HCT116 (cell line): ENCODE results near the gene RELCH. TPM values are rescaled to one million over a fixed set of nuclear protein-coding genes. Genes with fewer than 3 reads are reported as not detected.

Experiments used
- ATAC-seq: fragments of 200-7000 bp; cut with Tn5 transposase; 2 replicates; pipeline ENCODE4 v1.9.1; 2020; ENCODE audit warnings: mild to moderate bottlenecking, moderate library complexity
- BruUV-seq: library from RNA; stranded (reverse); fragments of 400-500 nt; replicated peaks from 2 replicates; lab custom pipeline; 2021; lab: Mats Ljungman, UMichigan
- CTCF ChIA-PET: fragments of 300-600 bp; sonication (Branson Sonifier 250); formaldehyde crosslinking; loops from one replicate; lab custom pipeline; 2021; ENCODE audit warnings: antibody characterized with exemption; lab: Charles Lee
- POLR2A ChIA-PET: fragments of 300-600, 350-600 bp; sonication (Branson Sonifier 250); formaldehyde crosslinking; loops from one replicate; lab custom pipeline; 2021; ENCODE audit warnings: antibody characterized with exemption; lab: Charles Lee
- RAD21 ChIA-PET, 2 experiments: fragments of 300-600 bp; sonication (Branson Sonifier 250); formaldehyde crosslinking; loops; one replicate each; lab custom pipeline; 2023; ENCODE audit warnings: low total read pairs in 2 of 2; ENCODE audit not compliant: uncharacterized antibody in 2 of 2, unreplicated experiment in 2 of 2, low non-redundant PET in 1 of 2; lab: Charles Lee
- DNase-seq: peaks from one replicate; pipeline ENCODE4 v3.0.0-alpha.2; 2010; ENCODE audit warnings: low read depth, low spot score
- H2AFZ ChIP-seq: fragments of 200-600 bp; shearing (Covaris generic), sonication (generic); 2 replicates; pipeline ENCODE4 v1.6.1; 2017; ENCODE audit warnings: low read depth, mixed run types, mixed read lengths, antibody characterized with exemption, low read length; ENCODE audit not compliant: poor library complexity, severe bottlenecking
- H3K27ac ChIP-seq: 2 replicates; pipeline ENCODE4 v1.5.1; 2012; ENCODE audit warnings: low read depth, low read length
- H3K27me3 ChIP-seq: fragments of 200-600 bp; sonication (generic); 2 replicates; pipeline ENCODE4 v1.6.1; 2016; ENCODE audit warnings: mixed run types, low read length, mixed read lengths; ENCODE audit not compliant: insufficient read depth
- H3K36me3 ChIP-seq, 2 experiments: fragments of 200-500 bp in 1 of 2; fragments of 200-600 bp in 1 of 2; sonication (Bioruptor generic) in 1 of 2; sonication (generic) in 1 of 2; 2 replicates each; pipeline versions ENCODE4 v1.5.1 to v1.6.1; 2014 to 2016; ENCODE audit warnings: low read length in 2 of 2, inconsistent platforms in 1 of 2, mixed read lengths in 1 of 2, mixed run types in 1 of 2; ENCODE audit not compliant: insufficient read depth in 2 of 2, control insufficient read depth in 1 of 2
- H3K4me1 ChIP-seq, 2 experiments: fragments of 200-600 bp in 1 of 2; sonication (generic) in 1 of 2; 2 replicates each; pipeline versions ENCODE4 v1.5.1 to v1.6.1; 2012 to 2017; ENCODE audit warnings: low read length in 2 of 2, inconsistent platforms in 1 of 2, mild to moderate bottlenecking in 1 of 2, mixed read lengths in 1 of 2, mixed run types in 1 of 2, moderate library complexity in 1 of 2; ENCODE audit not compliant: insufficient read depth in 2 of 2, control insufficient read depth in 1 of 2
- H3K4me2 ChIP-seq: fragments of 200-600 bp; sonication (generic); 2 replicates; pipeline ENCODE4 v1.6.1; 2017; ENCODE audit warnings: mixed run types, low read length, mixed read lengths
- H3K4me3 ChIP-seq, 2 experiments: fragments of 200-600 bp in 1 of 2; sonication (generic) in 1 of 2; replicated peaks in 1 of 2; 2 replicates each; pipeline ENCODE4 v1.5.1; 2011 to 2016; ENCODE audit warnings: low read length in 2 of 2, control low read depth in 1 of 2, low read depth in 1 of 2, mild to moderate bottlenecking in 1 of 2, mixed read lengths in 1 of 2, mixed run types in 1 of 2
- H3K79me2 ChIP-seq: fragments of 200-600 bp; sonication (generic); 2 replicates; pipeline ENCODE4 v1.6.1; 2017; ENCODE audit warnings: mild to moderate bottlenecking, mixed run types, low read length, moderate library complexity, mixed read lengths; ENCODE audit not compliant: insufficient read depth
- H3K9ac ChIP-seq: fragments of 200-600 bp; sonication (generic); 2 replicates; pipeline ENCODE4 v1.6.1; 2016; ENCODE audit warnings: low read length, mixed read lengths
- H3K9me2 ChIP-seq: fragments of 200-600 bp; sonication (generic), shearing (Covaris generic); 2 replicates; pipeline ENCODE4 v1.6.1; 2017; ENCODE audit warnings: mixed run types, mild to moderate bottlenecking, moderate library complexity; ENCODE audit not compliant: insufficient read depth
- H3K9me3 ChIP-seq, 2 experiments: fragments of 200-500 bp in 1 of 2; fragments of 200-600 bp in 1 of 2; sonication (Bioruptor generic) in 1 of 2; sonication (generic) in 1 of 2; 2 replicates each; pipeline ENCODE4 v1.6.1; 2014 to 2017; ENCODE audit warnings: low read length in 2 of 2, mixed read lengths in 2 of 2, inconsistent platforms in 1 of 2, low read depth in 1 of 2, mild to moderate bottlenecking in 1 of 2, mixed run types in 1 of 2, moderate library complexity in 1 of 2; ENCODE audit not compliant: control insufficient read depth in 1 of 2, insufficient read depth in 1 of 2
- H4K20me1 ChIP-seq: fragments of 200-600 bp; sonication (generic), shearing (Covaris generic); 2 replicates; pipeline ENCODE4 v1.6.1; 2017; ENCODE audit warnings: mixed run types, mild to moderate bottlenecking, moderate library complexity; ENCODE audit not compliant: insufficient read depth
- CBX3 ChIP-seq: IDR thresholded peaks from 2 replicates; pipeline ENCODE4 v1.6.1; 2012; ENCODE audit warnings: low read depth
- CEBPB ChIP-seq: IDR thresholded peaks from 2 replicates; pipeline ENCODE4 v1.6.1; 2012; ENCODE audit warnings: low read depth
- CTCF ChIP-seq, 3 experiments: fragments of 200-600 bp in 1 of 3; sonication (generic) in 1 of 3; IDR thresholded peaks in 2 of 3; conservative IDR thresholded peaks in 1 of 3; 2 replicates each; pipeline ENCODE4 v1.5.1; 2012 to 2017; ENCODE audit warnings: low read depth in 2 of 3, low read length in 2 of 3, antibody characterized with exemption in 1 of 3, borderline replicate concordance in 1 of 3, control low read depth in 1 of 3, mild to moderate bottlenecking in 1 of 3, mixed read lengths in 1 of 3, mixed run types in 1 of 3, moderate library complexity in 1 of 3; ENCODE audit not compliant: insufficient read depth in 1 of 3
- EGR1 ChIP-seq: IDR thresholded peaks from 2 replicates; pipeline ENCODE4 v1.6.1; 2012; ENCODE audit warnings: low read depth
- EZH2 ChIP-seq: fragments of 200-600 bp; sonication (generic); IDR thresholded peaks from 2 replicates; pipeline ENCODE4 v1.6.1; 2017; ENCODE audit warnings: antibody characterized with exemption, mixed run types
- EZH2phosphoT487 ChIP-seq: fragments of 200-600 bp; IDR thresholded peaks from 2 replicates; pipeline ENCODE4 v1.6.1; 2018; ENCODE audit warnings: antibody characterized with exemption, borderline replicate concordance
- FOSL1 ChIP-seq: IDR thresholded peaks from 2 replicates; pipeline ENCODE4 v1.6.1; 2012; ENCODE audit warnings: low read depth
- MAX ChIP-seq: IDR thresholded peaks from 2 replicates; pipeline ENCODE4 v1.6.1; 2012
- POLR2A ChIP-seq: IDR thresholded peaks from 2 replicates; pipeline ENCODE4 v1.7.0; 2011; ENCODE audit warnings: borderline replicate concordance; ENCODE audit not compliant: insufficient read depth, insufficient read length; ENCODE audit errors: extremely low read depth
- POLR2AphosphoS5 ChIP-seq: IDR thresholded peaks from 2 replicates; pipeline ENCODE4 v1.6.1; 2011; ENCODE audit warnings: mild to moderate bottlenecking, low read depth, low read length, moderate library complexity
- RAD21 ChIP-seq: IDR thresholded peaks from 2 replicates; pipeline ENCODE4 v1.6.1; 2012; ENCODE audit warnings: low read depth, mild to moderate bottlenecking
- SIN3A ChIP-seq: IDR thresholded peaks from 2 replicates; pipeline ENCODE4 v1.6.1; 2012; ENCODE audit warnings: low read depth
- SRF ChIP-seq: IDR thresholded peaks from 2 replicates; pipeline ENCODE4 v1.6.1; 2012; ENCODE audit warnings: low read depth
- TCF7L2 ChIP-seq: IDR thresholded peaks from 2 replicates; pipeline ENCODE4 v1.7.0; 2011; ENCODE audit warnings: borderline replicate concordance, inconsistent platforms; ENCODE audit not compliant: insufficient read depth, insufficient read length; ENCODE audit errors: extremely low read depth
- ZFX ChIP-seq: fragments of 450-650 bp; IDR thresholded peaks from 2 replicates; pipeline ENCODE4 v1.6.1; 2017
- ZNF274 ChIP-seq: fragments of 200-500 bp; sonication (Bioruptor generic); IDR thresholded peaks from 2 replicates; pipeline ENCODE4 v1.6.1; 2014; ENCODE audit warnings: mild to moderate bottlenecking, low read depth, low read length, inconsistent platforms
- intact Hi-C: fragments of 100-400 bp; cut with micrococcal nuclease; formaldehyde crosslinking; loops from 2 replicates; pipeline ENCODE4 v1.10.0; 2022
- total RNA-seq: library from RNA; stranded (reverse); gene quantifications from one replicate; pipeline ENCODE4 v1.2.1, GENCODE V29; 2021; ENCODE audit not compliant: unreplicated experiment
- TF ChIP-seq, protein P1 (sequence below): IDR thresholded peaks from 2 replicates; pipeline ENCODE4 v1.6.1; 2012; ENCODE audit warnings: low read depth

The RELCH gene
- total RNA-seq, 1 experiment from 2014 or later = 17.4 TPM

GRCh38 chr18:62245699-62246098, 58.6 kb downstream of the RELCH start:
- ChIA-PET CTCF (interaction anchor here (1.2 to 1.6 kb wide), 3 partner anchors 16 to 59 kb away, joined by 3 to 4 read pairs (median 3); partner anchors contain the start of genes PIGN and RELCH), POLR2A (no interaction called here), RAD21 (no interaction called here)
- no peak overlapping the region for H3K9ac ChIP-seq
- no peak overlapping the region for H3K27ac ChIP-seq
- no peaks in the 10 kb centered on the region for H3K27me3 ChIP-seq
- BruUV-seq = no TSS peak
- DNase-seq (no peak), ATAC-seq (no peak)
- no peak overlapping the region for H3K4me2 ChIP-seq
- no peak overlapping the region for H2AFZ ChIP-seq
- intact Hi-C loops = no loop called here
- no peak overlapping the region for H3K4me3 ChIP-seq
- peaks cover 0 to 5% of the 10 kb centered on the region in 2 experiments; a peak in 1 of 4 replicates for H3K36me3 ChIP-seq
- peak in 2 of 3 experiments; percentile 33 to 42; a peak in 3 of 6 replicates for TF ChIP-seq CTCF (IDR thresholded peaks at IDR 0.05 in 2 of 3, conservative IDR thresholded peaks at IDR 0.05 in 1 of 3; ENCODE audit: borderline replicate concordance in 1 of 3, insufficient read depth in 1 of 3, low read depth in 2 of 3, low read length in 2 of 3)
- no peak for TF ChIP-seq EZH2phosphoT487
- 0 out of 2 replicates have a peak, but pooled peaks cover 4% of the 10 kb centered on the region for H4K20me1 ChIP-seq
- no peaks in the 10 kb centered on the region for H3K9me3 ChIP-seq
- H3K9me2 ChIP-seq = no peaks in the 10 kb centered on the region
- H3K79me2 ChIP-seq = no peaks in the 10 kb centered on the region
- H3K4me1 ChIP-seq = no peaks in the 10 kb centered on the region

GRCh38 chr18:62248313-62248712, 61.3 kb downstream of the RELCH start:
- no peak for ATAC-seq
- CTCF ChIA-PET = interaction anchor here (1.0 to 2.8 kb wide), 4 partner anchors 10 to 62 kb away, joined by 3 to 19 read pairs (median 6); partner anchors contain the start of genes PIGN and RELCH
- intact Hi-C loops = no loop called here
- TF ChIP-seq POLR2A (no peak), FOSL1 (no peak), SIN3A (no peak), CBX3 (no peak), ZFX (no peak), POLR2AphosphoS5 (no peak), EZH2 (no peak), EZH2phosphoT487 (no peak), CEBPB (no peak), SRF (no peak), MAX (no peak), EGR1 (no peak), ZNF274 (no peak), TCF7L2 (no peak), RAD21 (no peak)
- TF ChIP-seq, protein P1, sequence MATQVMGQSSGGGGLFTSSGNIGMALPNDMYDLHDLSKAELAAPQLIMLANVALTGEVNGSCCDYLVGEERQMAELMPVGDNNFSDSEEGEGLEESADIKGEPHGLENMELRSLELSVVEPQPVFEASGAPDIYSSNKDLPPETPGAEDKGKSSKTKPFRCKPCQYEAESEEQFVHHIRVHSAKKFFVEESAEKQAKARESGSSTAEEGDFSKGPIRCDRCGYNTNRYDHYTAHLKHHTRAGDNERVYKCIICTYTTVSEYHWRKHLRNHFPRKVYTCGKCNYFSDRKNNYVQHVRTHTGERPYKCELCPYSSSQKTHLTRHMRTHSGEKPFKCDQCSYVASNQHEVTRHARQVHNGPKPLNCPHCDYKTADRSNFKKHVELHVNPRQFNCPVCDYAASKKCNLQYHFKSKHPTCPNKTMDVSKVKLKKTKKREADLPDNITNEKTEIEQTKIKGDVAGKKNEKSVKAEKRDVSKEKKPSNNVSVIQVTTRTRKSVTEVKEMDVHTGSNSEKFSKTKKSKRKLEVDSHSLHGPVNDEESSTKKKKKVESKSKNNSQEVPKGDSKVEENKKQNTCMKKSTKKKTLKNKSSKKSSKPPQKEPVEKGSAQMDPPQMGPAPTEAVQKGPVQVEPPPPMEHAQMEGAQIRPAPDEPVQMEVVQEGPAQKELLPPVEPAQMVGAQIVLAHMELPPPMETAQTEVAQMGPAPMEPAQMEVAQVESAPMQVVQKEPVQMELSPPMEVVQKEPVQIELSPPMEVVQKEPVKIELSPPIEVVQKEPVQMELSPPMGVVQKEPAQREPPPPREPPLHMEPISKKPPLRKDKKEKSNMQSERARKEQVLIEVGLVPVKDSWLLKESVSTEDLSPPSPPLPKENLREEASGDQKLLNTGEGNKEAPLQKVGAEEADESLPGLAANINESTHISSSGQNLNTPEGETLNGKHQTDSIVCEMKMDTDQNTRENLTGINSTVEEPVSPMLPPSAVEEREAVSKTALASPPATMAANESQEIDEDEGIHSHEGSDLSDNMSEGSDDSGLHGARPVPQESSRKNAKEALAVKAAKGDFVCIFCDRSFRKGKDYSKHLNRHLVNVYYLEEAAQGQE = no peak

More at GRCh38 chr18:62248313-62248712, 61.3 kb downstream of the RELCH start:
- H2AFZ ChIP-seq = no peak overlapping the region
- ChIA-PET RAD21 (no interaction called here), POLR2A (no interaction called here)
- BruUV-seq = no TSS peak
- no peak overlapping the region for H3K4me3 ChIP-seq
- H3K36me3 ChIP-seq = peaks cover 0 to 5% of the 10 kb centered on the region in 2 experiments; a peak in 1 of 4 replicates
- no peak overlapping the region for H3K9ac ChIP-seq
- no peaks in the 10 kb centered on the region for H3K9me2 ChIP-seq
- H3K9me3 ChIP-seq = no peaks in the 10 kb centered on the region
- no peak overlapping the region for H3K4me2 ChIP-seq
- no peaks in the 10 kb centered on the region for H3K79me2 ChIP-seq
- no peaks in the 10 kb centered on the region for H4K20me1 ChIP-seq
- H3K27ac ChIP-seq = no peak overlapping the region
- H3K27me3 ChIP-seq = no peaks in the 10 kb centered on the region
- no peaks in the 10 kb centered on the region for H3K4me1 ChIP-seq
- DNase-seq = no peak
